IPS-15b (cell line): Measurements from ENCODE around the gene GOLT1A.
"Not testable (repeated sequence)": the region's sequence is repeated elsewhere in the genome, so short reads cannot be mapped to it uniquely, and the experiment has no call there.

Experiments
- H3K27me3 ChIP-seq: one replicate; pipeline ENCODE4 v1.6.1; 2013; ENCODE audit warnings: low read length; ENCODE audit not compliant: control insufficient read depth, insufficient read depth
- H3K36me3 ChIP-seq: one replicate; pipeline ENCODE4 v1.6.1; 2013; ENCODE audit warnings: low read length; ENCODE audit not compliant: control insufficient read depth, insufficient read depth
- H3K4me1 ChIP-seq: one replicate; pipeline ENCODE4 v1.6.1; 2013; ENCODE audit warnings: mild to moderate bottlenecking, low read length; ENCODE audit not compliant: control insufficient read depth, insufficient read depth
- H3K4me3 ChIP-seq: one replicate; pipeline ENCODE4 v1.5.1; 2013; ENCODE audit warnings: low read depth, low read length
- H3K9ac ChIP-seq: one replicate; pipeline ENCODE4 v1.6.1; 2013; ENCODE audit warnings: low read depth, mild to moderate bottlenecking, low read length
- H3K9me3 ChIP-seq: one replicate; pipeline ENCODE4 v1.6.1; 2013; ENCODE audit warnings: mild to moderate bottlenecking, low read length; ENCODE audit not compliant: control insufficient read depth, insufficient read depth

GOLT1A gene

GRCh38 chr1:204241914-204242313 lies 28.1 kb upstream of the GOLT1A start:
- H3K36me3 ChIP-seq = no peaks in the 10 kb centered on the region
- no peaks in the 10 kb centered on the region for H3K9me3 ChIP-seq
- no peaks in the 10 kb centered on the region for H3K4me1 ChIP-seq
- no peaks in the 10 kb centered on the region for H3K27me3 ChIP-seq
- no peak overlapping the region for H3K9ac ChIP-seq
- H3K4me3 ChIP-seq = no peak overlapping the region

GRCh38 chr1:204241050-204241449 lies 27.3 kb upstream of the GOLT1A start:
- no peak overlapping the region for H3K9ac ChIP-seq
- H3K4me1 ChIP-seq = no peaks in the 10 kb centered on the region
- no peaks in the 10 kb centered on the region for H3K36me3 ChIP-seq
- H3K9me3 ChIP-seq = no peaks in the 10 kb centered on the region
- H3K27me3 ChIP-seq = no peaks in the 10 kb centered on the region
- H3K4me3 ChIP-seq = no peak overlapping the region

- no peak overlapping the region for H3K9ac ChIP-seq
- no peaks in the 10 kb centered on the region for H3K27me3 ChIP-seq
- no peak overlapping the region for H3K4me3 ChIP-seq
- H3K4me1 ChIP-seq = no peaks in the 10 kb centered on the region
- no peaks in the 10 kb centered on the region for H3K36me3 ChIP-seq
- H3K9me3 ChIP-seq = no peaks in the 10 kb centered on the region
Observed at GRCh38 chr1:204240233-204240632, 26.4 kb upstream of the GOLT1A start.

- H3K4me3 ChIP-seq, H3K9me3 ChIP-seq, H3K9ac ChIP-seq, H3K27me3 ChIP-seq, H3K36me3 ChIP-seq, H3K4me1 ChIP-seq: not testable (repeated sequence)
Observed at GRCh38 chr1:204239401-204239800, 25.6 kb upstream of the GOLT1A start.

GRCh38 chr1:204238520-204238919 lies 24.7 kb upstream of the GOLT1A start:
- not testable (repeated sequence) for H3K9ac ChIP-seq, H3K9me3 ChIP-seq, H3K27me3 ChIP-seq, H3K36me3 ChIP-seq, H3K4me1 ChIP-seq, H3K4me3 ChIP-seq

- not testable (repeated sequence) for H3K4me1 ChIP-seq, H3K9me3 ChIP-seq, H3K9ac ChIP-seq, H3K4me3 ChIP-seq, H3K27me3 ChIP-seq, H3K36me3 ChIP-seq
Observed at GRCh38 chr1:204237515-204237914, 23.7 kb upstream of the GOLT1A start.

GRCh38 chr1:204232526-204232925 lies 18.7 kb upstream of the GOLT1A start:
- H3K4me3 ChIP-seq = no peak overlapping the region
- peaks cover 3% of the 10 kb centered on the region for H3K36me3 ChIP-seq
- no peak overlapping the region for H3K9ac ChIP-seq
- H3K4me1 ChIP-seq = no peaks in the 10 kb centered on the region
- no peaks in the 10 kb centered on the region for H3K27me3 ChIP-seq
- H3K9me3 ChIP-seq = no peaks in the 10 kb centered on the region

- Histone ChIP-seq H3K4me3 (no peak overlapping the region), H3K27me3 (no peaks in the 10 kb centered on the region), H3K4me1 (no peaks in the 10 kb centered on the region), H3K36me3 (peaks cover 3% of the 10 kb centered on the region), H3K9ac (no peak overlapping the region), H3K9me3 (no peaks in the 10 kb centered on the region)
Observed at GRCh38 chr1:204230211-204230610, 16.4 kb upstream of the GOLT1A start.

GRCh38 chr1:204228896-204229295 lies 15.1 kb upstream of the GOLT1A start:
- H3K36me3 ChIP-seq = peaks cover 3% of the 10 kb centered on the region
- no peak overlapping the region for H3K4me3 ChIP-seq
- no peaks in the 10 kb centered on the region for H3K4me1 ChIP-seq
- H3K9ac ChIP-seq = no peak overlapping the region
- H3K9me3 ChIP-seq = no peaks in the 10 kb centered on the region
- no peaks in the 10 kb centered on the region for H3K27me3 ChIP-seq

- H3K4me1 ChIP-seq = no peaks in the 10 kb centered on the region
- H3K4me3 ChIP-seq = no peak overlapping the region
- no peak overlapping the region for H3K9ac ChIP-seq
- no peaks in the 10 kb centered on the region for H3K9me3 ChIP-seq
- H3K36me3 ChIP-seq = peaks cover 3% of the 10 kb centered on the region
- no peaks in the 10 kb centered on the region for H3K27me3 ChIP-seq
Observed at GRCh38 chr1:204227996-204228785, 14.4 kb upstream of the GOLT1A start.

- Histone ChIP-seq H3K4me1 (no peaks in the 10 kb centered on the region), H3K36me3 (peaks cover 3% of the 10 kb centered on the region), H3K9ac (no peak overlapping the region)
Observed at GRCh38 chr1:204227351-204227750, 13.6 kb upstream of the GOLT1A start.

GRCh38 chr1:204225841-204226735 lies 12.3 kb upstream of the GOLT1A start:
- Histone ChIP-seq H3K36me3 (peaks cover 3% of the 10 kb centered on the region), H3K9me3 (no peaks in the 10 kb centered on the region), H3K4me3 (no peak overlapping the region), H3K27me3 (no peaks in the 10 kb centered on the region), H3K4me1 (peaks cover under 1% of the 10 kb centered on the region), H3K9ac (no peak overlapping the region)

More at GRCh38 chr1:204227351-204227750, 13.6 kb upstream of the GOLT1A start:
- no peaks in the 10 kb centered on the region for H3K27me3 ChIP-seq
- no peak overlapping the region for H3K4me3 ChIP-seq
- no peaks in the 10 kb centered on the region for H3K9me3 ChIP-seq
